ENCODE measurements around the gene C11orf24. TPM values are rescaled to one million over a fixed set of nuclear protein-coding genes. Genes with fewer than 3 reads are reported as not detected.

Gene C11orf24
- total RNA-seq, 1 donor from 2014 or later, result 41.8 TPM

DNA sequence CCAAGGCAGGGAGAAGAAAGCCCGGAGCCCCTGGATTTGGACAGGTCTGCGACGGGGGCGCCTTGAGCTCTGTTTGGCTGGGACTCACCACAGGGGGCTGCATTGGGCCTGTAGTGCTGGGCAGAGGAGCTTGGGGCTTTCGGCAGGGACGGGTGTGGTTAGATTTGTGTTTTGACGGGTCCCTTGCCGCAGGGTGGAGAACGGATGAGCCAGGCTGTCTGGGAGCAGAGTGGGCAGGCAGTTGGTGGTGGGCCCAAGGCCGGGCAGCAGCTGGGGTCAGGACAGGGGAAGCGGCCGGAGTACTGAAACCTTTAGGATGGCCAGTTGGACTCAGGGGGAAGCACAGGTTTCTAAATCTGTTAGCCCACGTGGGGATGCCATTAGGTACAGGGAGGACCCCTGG lies 13.4 kb downstream of the C11orf24 start:
- Mint-ChIP-seq H3K4me3 (no peak overlapping the region), H3K9me3 (no peaks in the 10 kb centered on the region), H3K27ac (no peak overlapping the region), H3K4me1 (peaks cover 16% of the 10 kb centered on the region), H3K27me3 (ENCODE audit: low read depth) (no peaks in the 10 kb centered on the region), H3K36me3 (peaks cover 15% of the 10 kb centered on the region)
- no peak for DNase-seq (ENCODE audit: low spot score in 2 of 2, unreplicated experiment in 2 of 2)
- TF ChIP-seq, protein P1, sequence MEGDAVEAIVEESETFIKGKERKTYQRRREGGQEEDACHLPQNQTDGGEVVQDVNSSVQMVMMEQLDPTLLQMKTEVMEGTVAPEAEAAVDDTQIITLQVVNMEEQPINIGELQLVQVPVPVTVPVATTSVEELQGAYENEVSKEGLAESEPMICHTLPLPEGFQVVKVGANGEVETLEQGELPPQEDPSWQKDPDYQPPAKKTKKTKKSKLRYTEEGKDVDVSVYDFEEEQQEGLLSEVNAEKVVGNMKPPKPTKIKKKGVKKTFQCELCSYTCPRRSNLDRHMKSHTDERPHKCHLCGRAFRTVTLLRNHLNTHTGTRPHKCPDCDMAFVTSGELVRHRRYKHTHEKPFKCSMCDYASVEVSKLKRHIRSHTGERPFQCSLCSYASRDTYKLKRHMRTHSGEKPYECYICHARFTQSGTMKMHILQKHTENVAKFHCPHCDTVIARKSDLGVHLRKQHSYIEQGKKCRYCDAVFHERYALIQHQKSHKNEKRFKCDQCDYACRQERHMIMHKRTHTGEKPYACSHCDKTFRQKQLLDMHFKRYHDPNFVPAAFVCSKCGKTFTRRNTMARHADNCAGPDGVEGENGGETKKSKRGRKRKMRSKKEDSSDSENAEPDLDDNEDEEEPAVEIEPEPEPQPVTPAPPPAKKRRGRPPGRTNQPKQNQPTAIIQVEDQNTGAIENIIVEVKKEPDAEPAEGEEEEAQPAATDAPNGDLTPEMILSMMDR (IDR thresholded peaks at IDR 0.05; ENCODE audit: unreplicated experiment), result no peak

DNA sequence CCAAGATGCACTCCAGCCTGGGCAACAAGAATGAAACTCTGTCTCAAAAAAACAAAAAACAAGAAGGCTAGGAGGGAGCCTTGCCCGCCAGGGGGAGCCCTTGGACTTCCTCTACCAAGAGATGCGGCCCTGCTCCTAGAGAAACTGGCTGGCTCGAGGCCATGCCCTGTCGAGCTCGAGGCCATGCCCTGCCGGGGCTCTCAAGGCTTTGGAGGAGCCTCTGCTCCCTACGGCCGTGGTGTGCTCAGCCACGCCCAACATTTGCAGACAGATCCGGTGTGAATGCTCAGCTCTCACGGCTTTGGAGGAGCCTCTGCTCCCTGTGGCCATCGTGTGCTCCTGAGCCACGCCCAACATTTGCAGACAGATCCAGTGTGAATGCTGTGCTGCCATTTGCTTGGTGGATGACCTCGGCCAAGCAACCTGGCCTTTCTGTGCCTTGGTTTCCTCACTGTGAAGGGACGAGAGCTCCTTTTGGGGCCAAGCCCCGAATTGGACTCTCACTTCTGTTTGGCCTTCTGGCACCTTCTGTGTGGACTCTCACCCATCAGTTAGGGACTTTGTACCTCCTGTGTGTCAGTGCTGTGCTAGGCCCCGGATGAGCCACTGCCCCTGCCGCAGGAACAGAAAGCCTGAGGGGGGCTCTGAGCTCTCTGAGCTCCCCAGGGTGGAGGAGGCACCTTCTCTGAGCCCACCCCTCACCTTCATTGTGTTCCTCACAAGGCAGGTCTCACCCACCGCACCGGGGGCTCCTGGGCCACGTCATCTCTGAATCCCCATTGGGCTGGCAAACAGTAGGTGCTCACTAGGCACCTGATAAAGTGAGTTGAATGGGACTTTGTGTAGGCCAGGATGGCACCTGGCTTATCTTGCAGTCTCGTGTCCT lies 14.1 kb downstream of the C11orf24 start:
- H3K36me3 Mint-ChIP-seq, result peaks cover 9% of the 10 kb centered on the region
- TF ChIP-seq, protein P1 (IDR thresholded peaks at IDR 0.05; ENCODE audit: unreplicated experiment), result peak; percentile 88
- no peaks in the 10 kb centered on the region for H3K27me3 Mint-ChIP-seq (ENCODE audit: low read depth)
- peak; percentile 87 to 96 for DNase-seq (ENCODE audit: low spot score in 2 of 2, unreplicated experiment in 2 of 2)
- H3K4me3 Mint-ChIP-seq, result no peak overlapping the region
- no peaks in the 10 kb centered on the region for H3K9me3 Mint-ChIP-seq
- peaks cover 16% of the 10 kb centered on the region for H3K4me1 Mint-ChIP-seq
- no peak overlapping the region for H3K27ac Mint-ChIP-seq

DNA sequence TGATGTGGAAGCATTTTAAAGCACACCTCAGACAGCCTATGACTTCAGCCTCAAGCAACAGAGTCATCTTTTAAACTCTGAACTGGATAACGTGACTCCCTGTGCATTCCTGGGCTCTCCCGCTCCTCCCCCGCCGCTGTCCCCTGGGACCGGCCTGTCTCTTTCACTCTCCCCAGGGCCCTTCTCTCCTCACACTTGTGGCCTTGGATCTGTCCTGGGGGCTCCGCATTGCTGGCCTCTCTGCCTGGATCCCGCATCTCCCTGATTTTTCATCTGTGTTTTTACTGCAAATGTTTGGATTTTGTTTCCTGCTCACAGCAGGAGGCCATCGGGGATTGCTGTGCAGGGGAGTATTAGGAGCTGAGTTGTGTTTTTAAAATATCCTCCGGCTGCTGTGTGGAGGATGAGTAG lies 15.4 kb downstream of the C11orf24 start:
- H3K9me3 Mint-ChIP-seq, result no peaks in the 10 kb centered on the region
- peak overlapping the region; percentile 13 for H3K4me3 Mint-ChIP-seq
- H3K27ac Mint-ChIP-seq, result peak overlapping the region; percentile 86
- peaks cover 16% of the 10 kb centered on the region for H3K4me1 Mint-ChIP-seq
- TF ChIP-seq, protein P1 (IDR thresholded peaks at IDR 0.05; ENCODE audit: unreplicated experiment), result no peak
- no peaks in the 10 kb centered on the region for H3K27me3 Mint-ChIP-seq (ENCODE audit: low read depth)
- peaks cover 3% of the 10 kb centered on the region for H3K36me3 Mint-ChIP-seq
- DNase-seq (ENCODE audit: low spot score in 2 of 2, unreplicated experiment in 2 of 2), result no peak

DNA sequence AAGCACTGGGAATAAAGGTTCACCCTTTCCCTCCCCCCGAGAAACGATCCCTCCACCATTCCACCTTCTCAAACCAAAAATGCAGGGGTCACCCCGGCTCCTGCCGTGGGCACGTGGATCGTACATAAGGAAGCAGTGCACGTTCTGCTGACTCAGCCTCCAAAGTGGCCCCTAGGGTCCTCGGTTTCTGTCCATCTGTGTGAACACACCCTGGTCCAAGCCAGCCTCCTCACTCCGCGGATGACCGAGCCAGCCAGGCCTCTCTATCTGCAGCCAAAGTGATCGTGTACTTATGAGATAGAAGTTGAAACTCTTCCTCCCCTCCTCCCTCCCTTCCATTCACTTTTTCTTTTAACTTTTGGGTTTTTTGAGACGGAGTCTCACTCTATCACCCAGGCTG lies 16.2 kb downstream of the C11orf24 start:
- no peaks in the 10 kb centered on the region for H3K27me3 Mint-ChIP-seq (ENCODE audit: low read depth)
- TF ChIP-seq, protein P1 (IDR thresholded peaks at IDR 0.05; ENCODE audit: unreplicated experiment), result no peak
- H3K4me1 Mint-ChIP-seq, result peaks cover 16% of the 10 kb centered on the region
- no peak for DNase-seq (ENCODE audit: low spot score in 2 of 2, unreplicated experiment in 2 of 2)
- H3K9me3 Mint-ChIP-seq, result no peaks in the 10 kb centered on the region
- peaks cover 2% of the 10 kb centered on the region for H3K36me3 Mint-ChIP-seq
- H3K27ac Mint-ChIP-seq, result peak overlapping the region; percentile 76
- H3K4me3 Mint-ChIP-seq, result no peak overlapping the region

DNA sequence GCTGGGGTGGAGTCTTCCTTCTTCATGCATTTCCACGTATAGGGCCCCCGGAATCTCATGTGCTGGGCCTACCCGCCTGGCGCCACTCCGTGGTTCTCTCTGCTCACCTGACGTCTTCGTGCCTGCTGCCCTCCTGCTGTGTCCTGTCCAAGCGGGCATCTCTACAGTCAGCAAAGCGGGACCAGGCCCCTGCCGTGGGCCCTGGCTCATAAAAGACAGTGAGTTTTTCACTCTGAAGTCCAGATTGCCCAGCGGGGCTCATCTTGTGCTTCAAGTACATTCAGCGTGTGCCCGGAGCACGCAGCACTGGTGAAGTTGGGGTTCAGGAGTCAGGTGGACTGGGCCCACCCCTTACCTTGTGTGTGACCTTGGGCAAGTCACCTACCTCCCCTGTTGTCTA lies 17.4 kb downstream of the C11orf24 start:
- Mint-ChIP-seq H3K4me3 (no peak overlapping the region), H3K36me3 (no peaks in the 10 kb centered on the region), H3K27me3 (ENCODE audit: low read depth) (no peaks in the 10 kb centered on the region), H3K4me1 (peaks cover 16% of the 10 kb centered on the region), H3K9me3 (peaks cover 8% of the 10 kb centered on the region), H3K27ac (no peak overlapping the region)
- TF ChIP-seq, protein P1 (IDR thresholded peaks at IDR 0.05; ENCODE audit: unreplicated experiment), result no peak
- DNase-seq (ENCODE audit: low spot score in 2 of 2, unreplicated experiment in 2 of 2), result no peak

Measured in mesothelial cell of epicardium (in vitro differentiated cells).